SK-N-SH (cell line): Measurements from ENCODE around the gene LCMT1. TPM values are rescaled to one million over a fixed set of nuclear protein-coding genes. Genes with fewer than 3 reads are reported as not detected.

Experiments
- CTCF ChIA-PET: fragments of 300-600, 350-600 bp; formaldehyde crosslinking; extraction: SDS; loops from one replicate; lab custom pipeline; 2021; lab: Yijun Ruan, JAX
- POLR2A ChIA-PET: fragments of 350-600 bp; sonication (Branson Sonifier 250); formaldehyde crosslinking; extraction: SDS; loops from one replicate; lab custom pipeline; 2020; ENCODE audit warnings: antibody characterized with exemption, inconsistent platforms; lab: Yijun Ruan, JAX
- DNase-seq: peaks from one replicate; pipeline ENCODE4 v3.0.0; 2012
- H2AFZ ChIP-seq: fragments of 200-600 bp; sonication (generic); 2 replicates; pipeline ENCODE4 v1.8.1; 2016; ENCODE audit warnings: antibody characterized with exemption, mild to moderate bottlenecking, low read depth
- H3F3A ChIP-seq: fragments of 200-600 bp; sonication (generic); replicated peaks from 2 replicates; pipeline ENCODE3; 2016; ENCODE audit warnings: antibody characterized with exemption, mild to moderate bottlenecking; ENCODE audit not compliant: insufficient read depth
- H3K27ac ChIP-seq, 2 experiments: fragments of 200-500 bp in 1 of 2; fragments of 200-600 bp in 1 of 2; sonication (Bioruptor generic) in 1 of 2; sonication (generic), shearing (Covaris generic) in 1 of 2; 2 replicates each; pipeline versions ENCODE4 v1.5.1 to v1.6.1; 2014 to 2016; ENCODE audit warnings: low read depth in 2 of 2, inconsistent platforms in 1 of 2, low read length in 1 of 2, mild to moderate bottlenecking in 1 of 2, mixed read lengths in 1 of 2
- H3K27me3 ChIP-seq: fragments of 200-600 bp; sonication (generic), shearing (Covaris generic); 2 replicates; pipeline ENCODE4 v1.6.1; 2016; ENCODE audit warnings: mixed run types; ENCODE audit not compliant: insufficient read depth
- H3K36me3 ChIP-seq, 2 experiments: fragments of 200-500 bp in 1 of 2; fragments of 200-600 bp in 1 of 2; sonication (Bioruptor generic) in 1 of 2; sonication (generic) in 1 of 2; replicated peaks in 1 of 2; 2 replicates each; pipeline versions ENCODE3 to v1.5.1; 2014 to 2016; ENCODE audit warnings: low read length in 1 of 2, mild to moderate bottlenecking in 1 of 2; ENCODE audit not compliant: insufficient read depth in 2 of 2, control insufficient read depth in 1 of 2
- H3K4me1 ChIP-seq, 2 experiments: fragments of 200-500 bp in 1 of 2; fragments of 200-600 bp in 1 of 2; sonication (Bioruptor generic) in 1 of 2; sonication (generic), shearing (Covaris generic) in 1 of 2; 2 replicates each; pipeline versions ENCODE4 v1.5.1 to v1.6.1; 2014 to 2016; ENCODE audit warnings: low read depth in 1 of 2, low read length in 1 of 2, mixed run types in 1 of 2; ENCODE audit not compliant: insufficient read depth in 2 of 2, control insufficient read depth in 1 of 2
- H3K4me2 ChIP-seq: fragments of 200-600 bp; sonication (generic), shearing (Covaris generic); 2 replicates; pipeline ENCODE4 v1.6.1; 2017; ENCODE audit warnings: mixed run types
- H3K4me3 ChIP-seq, 2 experiments: fragments of 200-500 bp in 1 of 2; fragments of 200-600 bp in 1 of 2; sonication (Bioruptor generic) in 1 of 2; sonication (generic), shearing (Covaris generic) in 1 of 2; 2 replicates each; pipeline versions ENCODE4 v1.5.1 to v1.8.1; 2014 to 2016; ENCODE audit warnings: low read depth in 2 of 2, inconsistent platforms in 1 of 2, low read length in 1 of 2, mild to moderate bottlenecking in 1 of 2, mixed read lengths in 1 of 2, moderate library complexity in 1 of 2
- H3K79me2 ChIP-seq: fragments of 200-600 bp; sonication (generic); 2 replicates; pipeline ENCODE4 v1.8.1; 2017; ENCODE audit warnings: mild to moderate bottlenecking; ENCODE audit not compliant: insufficient read depth
- H3K9ac ChIP-seq: fragments of 200-600 bp; sonication (generic); 2 replicates; pipeline ENCODE4 v1.6.1; 2017; ENCODE audit warnings: mixed run types
- H3K9me2 ChIP-seq: fragments of 200-600 bp; sonication (generic); 2 replicates; pipeline ENCODE4 v1.6.1; 2017; ENCODE audit warnings: mixed run types
- H3K9me3 ChIP-seq: fragments of 200-600 bp; sonication (generic); 2 replicates; pipeline ENCODE4 v1.6.1; 2017; ENCODE audit warnings: mixed run types, mild to moderate bottlenecking, moderate library complexity
- H4K20me1 ChIP-seq: fragments of 200-600 bp; sonication (generic); 2 replicates; pipeline ENCODE4 v1.6.1; 2017; ENCODE audit warnings: mild to moderate bottlenecking, mixed run types; ENCODE audit not compliant: insufficient read depth
- ELF1 ChIP-seq: IDR thresholded peaks from 2 replicates; pipeline ENCODE4 v1.4.0; 2012
- EZH2phosphoT487 ChIP-seq: fragments of 200-600 bp; sonication (generic); IDR thresholded peaks from 2 replicates; pipeline ENCODE4 v1.6.1; 2017; ENCODE audit warnings: low read depth, mixed run types, mild to moderate bottlenecking, antibody characterized with exemption, moderate library complexity, borderline replicate concordance
- FOXJ3 ChIP-seq: sonication (generic); formaldehyde crosslinking; IDR thresholded peaks from 2 replicates; pipeline ENCODE4 v1.5.1; 2020; ENCODE audit warnings: mild to moderate bottlenecking, missing genetic modification reagents
- GABPA ChIP-seq: IDR thresholded peaks from 2 replicates; pipeline ENCODE4 v1.4.0; 2012; ENCODE audit warnings: low read depth, mild to moderate bottlenecking
- GATA2 ChIP-seq: sonication (generic); formaldehyde crosslinking; IDR thresholded peaks from 2 replicates; pipeline ENCODE4 v1.5.0; 2020; ENCODE audit warnings: mild to moderate bottlenecking, missing genetic modification reagents
- IRF3 ChIP-seq: fragments of 150-350 bp; IDR thresholded peaks from 2 replicates; pipeline ENCODE4 v1.6.1; 2016; ENCODE audit warnings: mild to moderate bottlenecking, low read depth, low read length
- MXI1 ChIP-seq: IDR thresholded peaks from 2 replicates; pipeline ENCODE4 v1.6.1; 2012; ENCODE audit warnings: mild to moderate bottlenecking, low read depth, low read length, improper control_type of control experiment
- NRF1 ChIP-seq: IDR thresholded peaks from 2 replicates; pipeline ENCODE4 v1.6.1; 2012; ENCODE audit warnings: low read depth, mild to moderate bottlenecking, low read length
- RAD21 ChIP-seq: IDR thresholded peaks from 2 replicates; pipeline ENCODE4 v1.6.1; 2012; ENCODE audit warnings: mild to moderate bottlenecking, low read length
- RCOR1 ChIP-seq: fragments of 150-350 bp; IDR thresholded peaks from 2 replicates; pipeline ENCODE4 v1.6.1; 2017; ENCODE audit warnings: antibody characterized with exemption, low read length
- REST ChIP-seq: IDR thresholded peaks from 2 replicates; pipeline ENCODE4 v1.6.1; 2012; ENCODE audit warnings: mild to moderate bottlenecking, low read depth, low read length, moderate library complexity
- RXRA ChIP-seq: IDR thresholded peaks from 2 replicates; pipeline ENCODE4 v1.4.0; 2012; ENCODE audit warnings: low read depth, mild to moderate bottlenecking, borderline replicate concordance
- TCF12 ChIP-seq: IDR thresholded peaks from 2 replicates; pipeline ENCODE4 v1.4.0; 2012
- USF1 ChIP-seq: IDR thresholded peaks from 2 replicates; pipeline ENCODE4 v1.4.0; 2012; ENCODE audit warnings: low read depth, borderline replicate concordance
- YY1 ChIP-seq: IDR thresholded peaks from 2 replicates; pipeline ENCODE4 v1.4.0; 2012; ENCODE audit warnings: low read depth, mild to moderate bottlenecking
- WGBS: methylation state at CpG from one replicate; pipeline ENCODE4 v1.1.6; 2017; ENCODE audit warnings: low lambda C conversion rate; 5-methylcytosine and 5-hydroxymethylcytosine counted together
- polyA plus RNA-seq, 3 experiments: library from polyadenylated mRNA; depleted of rRNA; stranded (reverse); fragments of >200 nt; gene quantifications; 2 replicates each; pipeline ENCODE4 v1.2.3, GENCODE V29; 2012
- TF ChIP-seq, protein P1 (sequence below): IDR thresholded peaks from 2 replicates; pipeline ENCODE4 v1.4.0; 2012; ENCODE audit warnings: low read depth, borderline replicate concordance

The LCMT1 gene
- polyA plus RNA-seq, 1 of the 3 experiments (the other 2 are of a cell fraction) = 29.8 TPM

GRCh38 chr16:25111403-25112166 is at the start of gene LCMT1 (continued):
- TF ChIP-seq RXRA = no peak

GRCh38 chr16:25063102-25063501 is 48.4 kb upstream of the LCMT1 start:
- Histone ChIP-seq H3K4me2 (no peak overlapping the region), H3F3A (no peaks in the 10 kb centered on the region), H3K9me2 (no peaks in the 10 kb centered on the region), H3K79me2 (no peaks in the 10 kb centered on the region), H3K9ac (no peak overlapping the region), H2AFZ (no peak overlapping the region), H3K27me3 (no peaks in the 10 kb centered on the region), H3K4me1 (peaks cover 3 to 9% of the 10 kb centered on the region in 2 experiments; a peak in 2 of 4 replicates), H3K27ac (no peak overlapping the region), H3K9me3 (no peaks in the 10 kb centered on the region), H3K4me3 (no peak overlapping the region), H3K36me3 (no peaks in the 10 kb centered on the region), H4K20me1 (no peaks in the 10 kb centered on the region)
- DNase-seq = no peak
- ChIA-PET POLR2A (no interaction called here), CTCF (no interaction called here)
- 70% methylated on average over 3 of the region's 3 CpGs for WGBS
- TF ChIP-seq TCF12 = no peak
- TF ChIP-seq USF1 = no peak
- no peak for TF ChIP-seq RCOR1
- TF ChIP-seq ELF1 = no peak
- no peak for TF ChIP-seq GABPA
- TF ChIP-seq NRF1 = no peak
- no peak for TF ChIP-seq RAD21
- no peak for TF ChIP-seq MXI1
- TF ChIP-seq IRF3 = no peak
- TF ChIP-seq RXRA = no peak
- no peak for TF ChIP-seq FOXJ3 (CRISPR knock-in tag)
- TF ChIP-seq, protein P1, sequence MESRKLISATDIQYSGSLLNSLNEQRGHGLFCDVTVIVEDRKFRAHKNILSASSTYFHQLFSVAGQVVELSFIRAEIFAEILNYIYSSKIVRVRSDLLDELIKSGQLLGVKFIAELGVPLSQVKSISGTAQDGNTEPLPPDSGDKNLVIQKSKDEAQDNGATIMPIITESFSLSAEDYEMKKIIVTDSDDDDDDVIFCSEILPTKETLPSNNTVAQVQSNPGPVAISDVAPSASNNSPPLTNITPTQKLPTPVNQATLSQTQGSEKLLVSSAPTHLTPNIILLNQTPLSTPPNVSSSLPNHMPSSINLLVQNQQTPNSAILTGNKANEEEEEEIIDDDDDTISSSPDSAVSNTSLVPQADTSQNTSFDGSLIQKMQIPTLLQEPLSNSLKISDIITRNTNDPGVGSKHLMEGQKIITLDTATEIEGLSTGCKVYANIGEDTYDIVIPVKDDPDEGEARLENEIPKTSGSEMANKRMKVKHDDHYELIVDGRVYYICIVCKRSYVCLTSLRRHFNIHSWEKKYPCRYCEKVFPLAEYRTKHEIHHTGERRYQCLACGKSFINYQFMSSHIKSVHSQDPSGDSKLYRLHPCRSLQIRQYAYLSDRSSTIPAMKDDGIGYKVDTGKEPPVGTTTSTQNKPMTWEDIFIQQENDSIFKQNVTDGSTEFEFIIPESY = no peak
- no peak for TF ChIP-seq REST
- TF ChIP-seq YY1 = no peak
- TF ChIP-seq GATA2 (CRISPR knock-in tag) = no peak
- no peak for TF ChIP-seq EZH2phosphoT487
